Gastroesophageal sphincter (tissue), 3 donors: Measurements from ENCODE around the gene RSPH3.

Experiments used
- CTCF ChIP-seq, 4 experiments: fragments of 200-600 bp in 2 of 4; fragments of 450-650 bp in 2 of 4; sonication (generic) in 1 of 4; IDR thresholded peaks; one replicate each; pipeline ENCODE4 v1.5.1; 2017 to 2019; ENCODE audit warnings: antibody characterized with exemption in 4 of 4, mild to moderate bottlenecking in 2 of 4, moderate library complexity in 2 of 4
- POLR2A ChIP-seq, 2 donors: fragments of 450-650 bp; IDR thresholded peaks; one replicate each; pipeline ENCODE4 v1.6.1; 2017; ENCODE audit warnings: antibody characterized with exemption in 2 of 2, mild to moderate bottlenecking in 2 of 2, moderate library complexity in 1 of 2

- TF ChIP-seq CTCF (IDR thresholded peaks at IDR 0.05): no peak
- TF ChIP-seq POLR2A (IDR thresholded peaks at IDR 0.05): no peak
These were observed 57.7 kb downstream of the RSPH3 start for GRCh38 chr6:158942349-158942748.
